HepG2 (cell line): Measurements from ENCODE around the gene FER1L5. TPM values are rescaled to one million over a fixed set of nuclear protein-coding genes. Genes with fewer than 3 reads are reported as not detected.

Experiments
- AHR ChIP-seq: IDR thresholded peaks from 2 replicates; pipeline ENCODE4 v1.6.1; 2018; ENCODE audit warnings: missing genetic modification reagents, missing compliant biosample characterization
- ETV5 ChIP-seq: IDR thresholded peaks from 2 replicates; pipeline ENCODE4 v1.6.1; 2018; ENCODE audit warnings: missing biosample characterization, missing genetic modification reagents, inconsistent platforms, borderline replicate concordance
- FOXA3 ChIP-seq: IDR thresholded peaks from 2 replicates; pipeline ENCODE4 v1.6.1; 2016; ENCODE audit warnings: missing genetic modification reagents, missing compliant biosample characterization
- FOXP1 ChIP-seq, 2 experiments: fragments of 450-650 bp in 1 of 2; IDR thresholded peaks; 2 replicates each; pipeline ENCODE4 v1.6.1; 2017 to 2018; ENCODE audit warnings: antibody characterized with exemption in 1 of 2
- MAFG ChIP-seq: sonication (generic); formaldehyde crosslinking; IDR thresholded peaks from 2 replicates; pipeline ENCODE4 v1.5.1; 2020; ENCODE audit warnings: mild to moderate bottlenecking, missing genetic modification reagents
- NCOA5 ChIP-seq: sonication (generic); formaldehyde crosslinking; IDR thresholded peaks from 2 replicates; pipeline ENCODE4 v1.4.0; 2020; ENCODE audit warnings: missing genetic modification reagents
- NFIC ChIP-seq: IDR thresholded peaks from 2 replicates; pipeline ENCODE4 v1.6.1; 2012; ENCODE audit warnings: mild to moderate bottlenecking, low read length, inconsistent platforms
- POGZ ChIP-seq: sonication (generic); formaldehyde crosslinking; IDR thresholded peaks from 2 replicates; pipeline ENCODE4 v1.4.0; 2020; ENCODE audit warnings: mild to moderate bottlenecking, missing genetic modification reagents
- SUZ12 ChIP-seq: fragments of 150-350 bp; IDR thresholded peaks from 2 replicates; pipeline ENCODE4 v1.6.1; 2014; ENCODE audit warnings: low read depth, low read length
- ZBTB7A ChIP-seq: sonication (generic); formaldehyde crosslinking; IDR thresholded peaks from 2 replicates; pipeline ENCODE4 v1.8.0; 2022; ENCODE audit warnings: mild to moderate bottlenecking, missing genetic modification reagents
- ZNF256 ChIP-seq: sonication (generic); formaldehyde crosslinking; conservative IDR thresholded peaks from 2 replicates; pipeline ENCODE4 v1.4.0; 2020; ENCODE audit warnings: missing genetic modification reagents
- ZZZ3 ChIP-seq: sonication (generic); formaldehyde crosslinking; IDR thresholded peaks from 2 replicates; pipeline ENCODE4 v1.4.0; 2020; ENCODE audit warnings: missing genetic modification reagents, mild to moderate bottlenecking, borderline replicate concordance
- polyA plus RNA-seq, 8 experiments: library from polyadenylated mRNA; depleted of rRNA in 3 of 8; stranded (reverse) in 7 of 8; unstranded in 1 of 8; fragments of >200 nt; fragmentation: Illumina TruSeq in 4 of 8; extraction: Trizol in 4 of 8; gene quantifications; 2 replicates each; pipeline versions ENCODE4 v1.2.1 to v1.2.3, GENCODE V29; 2011 to 2016; ENCODE audit warnings: low read depth in 4 of 8, missing spikeins in 1 of 8, mixed read lengths in 1 of 8; ENCODE audit not compliant: insufficient read depth in 1 of 8
- total RNA-seq, 5 experiments: library from RNA; depleted of rRNA; stranded (reverse); fragments of >200 nt; fragmentation: Illumina TruSeq; extraction: Trizol; gene quantifications; 2 replicates each; pipeline ENCODE4 v1.2.3, GENCODE V29; 2016; ENCODE audit warnings: low read depth in 1 of 5
- TF ChIP-seq, protein P1 (sequence below), 2 experiments: fragments of 450-650 bp in 1 of 2; sonication (generic) in 1 of 2; formaldehyde crosslinking in 1 of 2; IDR thresholded peaks; 2 replicates each; pipeline versions ENCODE4 v1.6.1 to v1.8.0; 2016 to 2022; ENCODE audit warnings: antibody characterized with exemption in 1 of 2, mild to moderate bottlenecking in 1 of 2, missing genetic modification reagents in 1 of 2
- TF ChIP-seq, protein P2 (sequence below): sonication (generic); formaldehyde crosslinking; conservative IDR thresholded peaks from 2 replicates; pipeline ENCODE4 v1.8.0; 2022; ENCODE audit warnings: mild to moderate bottlenecking, moderate library complexity, missing genetic modification reagents
- TF ChIP-seq, protein P3 (sequence below): IDR thresholded peaks from 2 replicates; pipeline ENCODE4 v1.6.1; 2016; ENCODE audit warnings: missing compliant biosample characterization, missing genetic modification reagents, borderline replicate concordance

Gene FER1L5
- total and polyA plus RNA-seq, 2 of the 13 experiments (the other 11 are each of a cell fraction or from before 2014, with no cell fraction given), result 0.02 to 0.08 TPM

DNA sequence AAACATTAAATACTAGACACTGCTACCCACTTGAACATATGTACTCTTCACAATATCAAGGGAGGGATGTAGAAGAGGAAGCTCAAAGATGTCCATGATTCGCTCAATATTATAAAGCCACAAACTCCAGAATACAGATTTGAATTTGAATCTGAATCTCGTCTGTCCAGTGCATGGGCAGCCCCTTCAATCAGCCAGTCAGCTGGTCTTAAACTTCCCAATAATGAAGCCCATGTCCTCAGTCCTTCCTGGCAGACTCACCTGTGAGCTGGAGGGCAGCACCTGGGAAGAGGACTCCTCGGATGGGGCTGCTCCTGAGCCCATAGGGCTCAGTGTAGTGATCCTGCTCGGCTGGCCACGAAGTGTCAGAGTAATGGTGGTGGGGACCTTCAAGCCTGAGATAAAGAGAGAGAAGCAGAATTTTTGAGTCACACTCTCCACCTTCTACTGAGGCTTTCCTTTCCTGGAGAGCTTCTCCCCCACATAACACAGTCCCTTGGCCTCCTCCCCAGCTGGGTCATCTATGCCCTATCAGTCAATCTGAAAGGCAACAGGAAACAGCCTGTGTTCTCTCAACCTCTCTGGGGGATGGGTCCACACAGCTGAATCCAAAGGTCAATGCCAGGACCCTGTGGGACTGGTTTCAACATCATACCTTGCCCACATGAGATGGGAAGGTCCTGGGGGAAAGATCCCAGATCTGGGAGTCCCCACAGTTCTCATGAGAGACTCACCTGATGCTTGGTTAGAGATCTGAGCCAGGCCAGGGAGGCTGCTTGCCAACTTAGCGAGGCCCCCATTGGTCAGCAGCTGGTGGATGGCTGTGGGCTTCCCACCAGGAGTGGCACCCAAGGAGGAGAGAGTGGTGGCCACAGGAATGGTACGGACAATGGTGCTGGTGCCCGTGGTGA, 40.9 kb upstream of the FER1L5 start (continued):
- TF ChIP-seq, protein P1, sequence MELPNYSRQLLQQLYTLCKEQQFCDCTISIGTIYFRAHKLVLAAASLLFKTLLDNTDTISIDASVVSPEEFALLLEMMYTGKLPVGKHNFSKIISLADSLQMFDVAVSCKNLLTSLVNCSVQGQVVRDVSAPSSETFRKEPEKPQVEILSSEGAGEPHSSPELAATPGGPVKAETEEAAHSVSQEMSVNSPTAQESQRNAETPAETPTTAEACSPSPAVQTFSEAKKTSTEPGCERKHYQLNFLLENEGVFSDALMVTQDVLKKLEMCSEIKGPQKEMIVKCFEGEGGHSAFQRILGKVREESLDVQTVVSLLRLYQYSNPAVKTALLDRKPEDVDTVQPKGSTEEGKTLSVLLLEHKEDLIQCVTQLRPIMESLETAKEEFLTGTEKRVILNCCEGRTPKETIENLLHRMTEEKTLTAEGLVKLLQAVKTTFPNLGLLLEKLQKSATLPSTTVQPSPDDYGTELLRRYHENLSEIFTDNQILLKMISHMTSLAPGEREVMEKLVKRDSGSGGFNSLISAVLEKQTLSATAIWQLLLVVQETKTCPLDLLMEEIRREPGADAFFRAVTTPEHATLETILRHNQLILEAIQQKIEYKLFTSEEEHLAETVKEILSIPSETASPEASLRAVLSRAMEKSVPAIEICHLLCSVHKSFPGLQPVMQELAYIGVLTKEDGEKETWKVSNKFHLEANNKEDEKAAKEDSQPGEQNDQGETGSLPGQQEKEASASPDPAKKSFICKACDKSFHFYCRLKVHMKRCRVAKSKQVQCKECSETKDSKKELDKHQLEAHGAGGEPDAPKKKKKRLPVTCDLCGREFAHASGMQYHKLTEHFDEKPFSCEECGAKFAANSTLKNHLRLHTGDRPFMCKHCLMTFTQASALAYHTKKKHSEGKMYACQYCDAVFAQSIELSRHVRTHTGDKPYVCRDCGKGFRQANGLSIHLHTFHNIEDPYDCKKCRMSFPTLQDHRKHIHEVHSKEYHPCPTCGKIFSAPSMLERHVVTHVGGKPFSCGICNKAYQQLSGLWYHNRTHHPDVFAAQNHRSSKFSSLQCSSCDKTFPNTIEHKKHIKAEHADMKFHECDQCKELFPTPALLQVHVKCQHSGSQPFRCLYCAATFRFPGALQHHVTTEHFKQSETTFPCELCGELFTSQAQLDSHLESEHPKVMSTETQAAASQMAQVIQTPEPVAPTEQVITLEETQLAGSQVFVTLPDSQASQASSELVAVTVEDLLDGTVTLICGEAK (IDR thresholded peaks at IDR 0.05), result no peak
- TF ChIP-seq, protein P1 (CRISPR knock-in tag; IDR thresholded peaks at IDR 0.05), result no peak
- TF ChIP-seq ETV5 (CRISPR knock-in tag), result peak; percentile 98
- peak; percentile 90 for TF ChIP-seq FOXA3 (CRISPR knock-in tag)
- no peak for TF ChIP-seq FOXP1 (IDR thresholded peaks at IDR 0.05)
- peak; percentile 87 for TF ChIP-seq FOXP1 (CRISPR knock-in tag; IDR thresholded peaks at IDR 0.05)
- TF ChIP-seq POGZ, result peak; percentile 79
- TF ChIP-seq, protein P2, sequence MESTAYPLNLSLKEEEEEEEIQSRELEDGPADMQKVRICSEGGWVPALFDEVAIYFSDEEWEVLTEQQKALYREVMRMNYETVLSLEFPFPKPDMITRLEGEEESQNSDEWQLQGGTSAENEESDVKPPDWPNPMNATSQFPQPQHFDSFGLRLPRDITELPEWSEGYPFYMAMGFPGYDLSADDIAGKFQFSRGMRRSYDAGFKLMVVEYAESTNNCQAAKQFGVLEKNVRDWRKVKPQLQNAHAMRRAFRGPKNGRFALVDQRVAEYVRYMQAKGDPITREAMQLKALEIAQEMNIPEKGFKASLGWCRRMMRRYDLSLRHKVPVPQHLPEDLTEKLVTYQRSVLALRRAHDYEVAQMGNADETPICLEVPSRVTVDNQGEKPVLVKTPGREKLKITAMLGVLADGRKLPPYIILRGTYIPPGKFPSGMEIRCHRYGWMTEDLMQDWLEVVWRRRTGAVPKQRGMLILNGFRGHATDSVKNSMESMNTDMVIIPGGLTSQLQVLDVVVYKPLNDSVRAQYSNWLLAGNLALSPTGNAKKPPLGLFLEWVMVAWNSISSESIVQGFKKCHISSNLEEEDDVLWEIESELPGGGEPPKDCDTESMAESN (CRISPR knock-in tag), result peak; percentile 60
- no peak; the same call in 1 of the 2 replicates for TF ChIP-seq ZZZ3 (CRISPR knock-in tag)
- TF ChIP-seq ZNF256 (CRISPR knock-in tag), result no peak
- TF ChIP-seq NCOA5 (CRISPR knock-in tag), result no peak
- TF ChIP-seq MAFG (CRISPR knock-in tag), result no peak
- peak; percentile 73; the same call in 1 of the 2 replicates for TF ChIP-seq ZBTB7A (CRISPR knock-in tag)
- no peak for TF ChIP-seq AHR (CRISPR knock-in tag)
- TF ChIP-seq, protein P3, sequence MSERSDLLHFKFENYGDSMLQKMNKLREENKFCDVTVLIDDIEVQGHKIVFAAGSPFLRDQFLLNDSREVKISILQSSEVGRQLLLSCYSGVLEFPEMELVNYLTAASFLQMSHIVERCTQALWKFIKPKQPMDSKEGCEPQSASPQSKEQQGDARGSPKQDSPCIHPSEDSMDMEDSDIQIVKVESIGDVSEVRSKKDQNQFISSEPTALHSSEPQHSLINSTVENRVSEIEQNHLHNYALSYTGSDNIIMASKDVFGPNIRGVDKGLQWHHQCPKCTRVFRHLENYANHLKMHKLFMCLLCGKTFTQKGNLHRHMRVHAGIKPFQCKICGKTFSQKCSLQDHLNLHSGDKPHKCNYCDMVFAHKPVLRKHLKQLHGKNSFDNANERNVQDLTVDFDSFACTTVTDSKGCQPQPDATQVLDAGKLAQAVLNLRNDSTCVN (CRISPR knock-in tag), result 0 out of 2 replicates have a peak, but pooled peaks have one; percentile 54
- TF ChIP-seq NFIC, result peak; percentile 65; the same call in 1 of the 2 replicates
- TF ChIP-seq SUZ12, result no peak
